ENCODE data around the gene WDR37.

The WDR37 gene

GRCh38 chr10:1074748-1075308 lies 18.6 kb downstream of the WDR37 start:
- no peak for DNase-seq

GRCh38 chr10:1078668-1079067 lies 22.5 kb downstream of the WDR37 start:
- DNase-seq: no peak

- no peak for DNase-seq
Observed at GRCh38 chr10:1083581-1083980, 27.4 kb downstream of the WDR37 start.

GRCh38 chr10:1084011-1084950 lies 28.1 kb downstream of the WDR37 start:
- no peak for DNase-seq

GRCh38 chr10:1085258-1085657 lies 29.1 kb downstream of the WDR37 start:
- DNase-seq: no peak

- DNase-seq: no peak
Observed at GRCh38 chr10:1086787-1087186, 30.6 kb downstream of the WDR37 start.

GRCh38 chr10:1089017-1089689 lies 33.0 kb downstream of the WDR37 start:
- no peak for DNase-seq

GRCh38 chr10:1090696-1091095 lies 34.5 kb downstream of the WDR37 start:
- DNase-seq: no peak

- DNase-seq: no peak
Observed at GRCh38 chr10:1093696-1094095, 37.5 kb downstream of the WDR37 start.

- DNase-seq: no peak
Observed at GRCh38 chr10:1094112-1095057, 38.2 kb downstream of the WDR37 start.

- no peak for DNase-seq
Observed at GRCh38 chr10:1095498-1095897, 39.3 kb downstream of the WDR37 start.

GRCh38 chr10:1096287-1096889 lies 40.2 kb downstream of the WDR37 start:
- DNase-seq: no peak

GRCh38 chr10:1097436-1097835 lies 41.3 kb downstream of the WDR37 start:
- DNase-seq: no peak

- DNase-seq: no peak
Observed at GRCh38 chr10:1100143-1100542, 44.0 kb downstream of the WDR37 start.

- no peak for DNase-seq
Observed at GRCh38 chr10:1100691-1101368, 44.6 kb downstream of the WDR37 start.

- no peak for DNase-seq
Observed at GRCh38 chr10:1101946-1102345, 45.8 kb downstream of the WDR37 start.

- no peak for DNase-seq
Observed at GRCh38 chr10:1102416-1102815, 46.2 kb downstream of the WDR37 start.

- DNase-seq: no peak
Observed at GRCh38 chr10:1102831-1103230, 46.6 kb downstream of the WDR37 start.

- DNase-seq: no peak
Observed at GRCh38 chr10:1103551-1103950, 47.4 kb downstream of the WDR37 start.

GRCh38 chr10:1104971-1105370 lies 48.8 kb downstream of the WDR37 start:
- DNase-seq: no peak

GRCh38 chr10:1107004-1107403 lies 50.8 kb downstream of the WDR37 start:
- no peak for DNase-seq
